Glomerular visceral epithelial cell (primary cell): ENCODE data around the gene TMEM52.
A peak's percentile ranks its signal among the peaks of the same experiment; 100 is the strongest.
"Not testable (repeated sequence)": the region's sequence is repeated elsewhere in the genome, so short reads cannot be mapped to it uniquely, and the experiment has no call there.

Experiments used
- DNase-seq: peaks from one replicate; pipeline ENCODE4 v3.0.0-alpha.2; 2016; ENCODE audit errors: extremely low spot score

Gene TMEM52

DNA sequence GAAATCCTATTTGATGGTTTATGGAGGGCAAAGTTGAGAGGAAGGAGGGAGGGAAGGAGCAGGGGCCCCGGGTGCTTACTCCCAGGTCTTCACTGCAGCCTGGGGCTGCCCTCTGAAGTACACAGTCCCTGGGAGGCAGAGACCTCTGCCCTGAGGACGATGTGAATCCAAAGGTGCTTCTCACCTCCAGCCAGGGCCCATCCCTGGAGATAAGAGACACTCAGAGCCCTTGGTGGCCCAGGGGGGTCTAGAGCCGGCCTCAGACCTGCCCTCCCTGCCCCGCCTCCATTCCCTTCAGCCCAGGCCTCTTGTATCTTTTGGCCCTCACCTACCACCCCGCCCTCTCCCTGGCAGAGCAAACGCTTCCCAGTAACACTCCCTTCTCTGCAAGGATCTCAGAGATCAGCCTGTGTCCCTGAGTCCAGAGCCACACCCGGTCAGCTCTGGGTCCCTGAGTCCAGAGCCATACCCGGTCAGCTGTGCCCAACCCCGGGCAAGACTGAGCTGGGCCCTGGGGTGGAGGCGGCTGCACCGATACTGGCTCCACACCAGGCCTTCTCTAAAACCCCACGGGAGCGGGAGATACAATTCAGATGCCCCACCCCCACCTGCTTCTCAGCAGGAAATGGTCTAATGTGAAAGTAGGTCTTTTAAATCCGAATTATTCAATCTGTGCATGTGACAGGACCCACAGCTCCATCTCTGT lies 24.6 kb downstream of the TMEM52 start:
- no peak for DNase-seq

- DNase-seq = no peak
Observed at GRCh38 chr1:1893997-1894353, 25.1 kb downstream of the TMEM52 start.

DNA sequence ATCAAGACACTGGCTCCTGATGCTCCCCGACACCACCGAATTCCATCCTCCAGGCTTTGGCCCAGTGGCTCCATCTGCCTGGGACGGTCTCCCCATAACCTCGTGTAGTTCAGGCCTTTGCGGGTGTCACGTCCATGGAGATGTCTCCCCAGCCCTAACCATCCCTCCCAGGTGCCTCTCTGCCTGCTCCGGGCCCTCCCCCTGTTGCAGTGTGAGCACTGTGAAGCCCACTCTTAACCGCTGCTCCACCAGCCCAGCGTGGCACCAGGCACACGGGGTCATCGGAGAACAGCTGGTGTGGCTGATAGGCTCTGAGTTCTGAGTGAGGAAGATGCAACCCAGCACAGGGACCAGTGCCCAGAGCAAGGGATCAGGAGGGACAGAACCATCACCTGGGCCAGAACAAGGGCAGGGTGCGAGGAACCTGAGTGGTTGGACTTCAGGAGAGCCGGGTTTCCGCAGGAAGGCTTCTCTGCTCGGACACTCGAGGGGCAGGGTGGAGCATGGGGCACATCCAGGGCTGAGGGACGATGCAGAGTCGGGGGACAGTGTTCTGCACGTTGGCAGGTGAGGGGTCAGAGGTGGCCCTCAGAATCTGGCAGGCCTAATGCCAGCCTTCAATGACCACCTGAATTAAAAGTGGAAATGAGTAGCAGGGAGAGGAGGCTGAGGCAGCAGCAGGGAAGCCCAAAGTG lies 25.6 kb downstream of the TMEM52 start:
- no peak for DNase-seq

- DNase-seq = no peak
Observed at GRCh38 chr1:1892763-1893120, 26.3 kb downstream of the TMEM52 start.

GRCh38 chr1:1892079-1892762 lies 26.9 kb downstream of the TMEM52 start:
- DNase-seq = no peak

DNA sequence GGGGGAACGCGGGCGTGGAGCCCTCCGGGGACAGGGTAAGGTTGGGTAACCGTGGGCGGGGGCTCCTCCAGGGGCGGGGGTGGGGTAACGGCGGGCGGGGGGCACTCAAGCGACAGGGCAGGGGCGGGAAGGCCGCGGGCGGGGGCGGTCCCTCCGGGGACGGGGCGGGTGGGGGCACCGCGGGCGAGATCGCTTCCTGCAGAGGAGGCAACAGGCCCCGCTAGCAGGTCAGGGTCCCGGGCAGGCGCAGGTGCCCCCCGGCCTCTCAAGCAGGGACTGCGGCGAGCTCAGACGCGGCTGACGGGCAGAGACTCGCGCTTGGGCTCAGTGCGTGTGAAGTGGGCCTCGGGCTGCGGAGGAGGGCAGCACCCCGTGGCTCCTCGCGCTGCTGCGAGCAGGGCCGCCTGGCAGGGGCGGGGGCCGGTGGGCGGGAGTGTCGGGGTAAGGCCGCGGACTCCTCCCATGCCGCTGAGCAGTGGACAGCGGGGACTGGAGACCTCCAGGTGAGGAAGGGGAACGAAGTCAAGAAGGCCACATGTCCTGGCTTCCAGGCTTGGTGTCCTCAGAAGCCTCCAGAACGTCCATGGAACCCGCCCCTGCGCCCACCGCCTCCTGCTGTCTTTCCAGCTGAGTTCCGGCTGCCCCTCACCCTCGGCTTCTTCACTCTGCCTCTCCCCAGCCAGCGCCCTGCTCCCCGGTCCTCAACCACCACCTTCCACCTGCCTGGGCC lies 27.6 kb downstream of the TMEM52 start:
- DNase-seq = peak; percentile 74

DNA sequence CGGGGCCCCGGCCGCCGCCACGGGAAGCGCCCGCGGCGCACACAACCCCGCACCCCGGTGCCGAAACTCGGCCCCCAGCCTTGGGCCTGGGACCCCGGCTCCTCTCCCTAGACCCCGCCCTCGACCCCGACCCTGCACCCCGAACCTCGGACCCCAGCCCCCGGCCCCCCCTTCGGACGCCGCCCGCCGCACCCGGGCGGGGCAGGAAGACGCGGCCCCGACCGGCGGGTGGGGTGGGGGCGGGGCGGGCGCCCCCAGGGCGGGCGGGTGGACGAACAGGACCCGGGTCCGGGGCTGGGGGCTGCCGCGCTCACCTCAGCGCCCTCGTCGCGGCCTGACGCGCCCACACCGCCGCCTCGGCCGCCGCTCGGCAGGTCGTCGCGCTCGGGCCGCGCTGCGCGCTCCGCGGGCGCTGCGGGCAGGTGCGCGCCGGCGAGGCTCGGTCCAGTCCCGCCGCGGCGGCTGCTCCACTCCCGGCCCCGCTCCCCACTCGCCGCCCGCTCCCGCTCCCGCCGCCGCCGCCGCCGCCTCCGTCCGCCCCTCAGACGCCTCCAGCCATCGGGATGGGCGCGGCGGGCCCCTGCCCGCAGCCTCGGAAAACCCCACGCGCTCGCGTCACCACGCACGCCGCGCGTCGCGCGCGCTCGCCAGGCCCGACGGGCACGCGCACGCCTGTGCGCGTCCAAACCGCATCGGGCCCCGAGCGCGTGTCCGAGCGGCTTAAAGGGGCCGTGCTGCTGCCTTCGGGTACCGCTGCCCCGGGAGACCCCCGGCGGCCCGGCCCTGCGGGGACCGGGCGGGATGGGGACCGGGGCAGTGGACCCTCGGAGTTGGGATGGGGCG lies 28.4 kb downstream of the TMEM52 start, which contains the start of gene GNB1:
Gene GNB1, minus strand, starts transcription at position 582 of the 843 bp plus-strand sequence. CDS start 65,634 bp downstream, outside the sequence.
- DNase-seq = peak; percentile 91

GRCh38 chr1:1889847-1890505 lies 29.1 kb downstream of the TMEM52 start:
- DNase-seq = peak; percentile 49

DNA sequence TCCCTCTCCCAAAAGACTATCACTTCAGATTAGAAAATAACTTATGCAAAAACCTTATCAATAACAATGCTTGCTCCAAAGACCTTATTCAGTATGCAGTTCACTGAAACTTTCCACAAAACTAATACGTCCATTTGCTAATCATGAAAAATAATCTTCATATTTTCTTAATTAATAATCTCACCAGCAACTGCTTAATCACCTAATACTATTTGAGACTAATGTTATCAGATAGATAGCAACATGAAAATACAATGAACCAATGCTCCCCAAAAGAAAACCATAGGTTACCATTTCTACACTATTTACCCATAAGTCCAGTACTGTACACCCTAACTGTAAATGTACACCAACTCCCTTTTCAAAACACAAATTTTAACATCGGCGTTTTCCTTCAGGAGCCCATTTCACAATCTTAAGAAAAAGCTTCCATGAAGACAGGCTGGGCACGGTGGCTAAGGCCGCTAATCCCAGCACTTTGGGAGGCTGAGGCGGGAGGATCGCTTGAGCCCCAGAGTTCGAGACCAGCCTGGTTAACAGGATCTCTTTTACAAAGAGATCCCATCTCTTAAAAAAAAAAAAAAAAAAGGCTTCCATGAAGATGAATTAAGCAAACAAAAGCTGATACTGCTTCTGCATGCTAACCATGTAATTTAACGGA lies 29.9 kb downstream of the TMEM52 start:
- DNase-seq = no peak

GRCh38 chr1:1883890-1884289 lies 35.2 kb downstream of the TMEM52 start:
- not testable (repeated sequence) for DNase-seq

GRCh38 chr1:1883092-1883873 lies 35.8 kb downstream of the TMEM52 start:
- peak; percentile 56 for DNase-seq

DNA sequence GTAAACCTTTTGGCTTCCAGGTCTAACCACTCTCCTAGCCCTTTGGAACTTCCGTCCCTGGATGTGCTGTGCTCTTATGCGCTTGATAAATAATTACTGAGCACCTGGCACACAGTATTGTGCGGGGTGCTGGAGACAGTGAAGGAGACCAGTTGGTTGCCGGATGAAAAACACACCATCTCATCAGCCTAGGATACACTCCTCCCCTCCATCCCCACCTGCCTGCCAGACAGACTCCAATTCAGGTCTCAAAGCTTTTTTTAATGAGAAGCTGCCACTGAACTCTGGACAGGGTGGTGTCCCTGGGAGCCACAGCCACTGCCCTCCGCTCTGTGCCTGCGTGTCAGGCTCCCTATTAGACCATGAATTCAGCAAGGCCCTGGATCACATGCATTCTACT lies 37.4 kb downstream of the TMEM52 start:
- DNase-seq = no peak

DNA sequence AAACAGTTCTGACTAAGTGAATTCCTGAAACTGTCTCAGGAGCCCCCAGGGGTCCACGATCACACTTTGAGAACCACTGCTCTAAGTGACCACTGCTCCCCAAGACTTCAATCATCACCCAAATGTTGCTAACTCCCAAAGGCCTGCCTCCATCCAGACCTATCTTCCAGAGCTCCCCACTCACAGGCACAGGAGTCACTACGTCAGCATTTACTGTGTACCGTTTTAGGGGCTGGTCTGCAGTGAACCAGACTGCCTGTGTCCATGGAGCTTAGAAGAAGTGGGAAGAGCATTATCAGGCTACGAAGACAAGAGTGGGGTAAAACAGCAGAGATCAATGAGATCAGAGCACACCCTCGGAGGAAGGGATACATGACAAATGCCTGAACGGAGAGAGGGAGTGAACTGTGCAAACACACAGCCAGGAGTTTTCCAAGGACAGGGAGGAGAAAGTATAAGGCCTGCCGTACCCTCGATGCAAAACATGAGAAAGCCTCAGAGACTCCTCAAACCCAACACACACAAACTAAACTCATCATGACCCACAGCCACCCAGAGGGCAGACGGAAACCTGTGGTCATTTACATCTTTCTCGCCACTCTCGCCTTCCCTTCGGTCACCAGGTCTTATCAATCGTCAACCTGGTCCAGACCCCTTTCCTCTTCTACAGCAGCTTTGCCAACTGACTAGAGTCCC lies 38.3 kb downstream of the TMEM52 start:
- DNase-seq = no peak

DNA sequence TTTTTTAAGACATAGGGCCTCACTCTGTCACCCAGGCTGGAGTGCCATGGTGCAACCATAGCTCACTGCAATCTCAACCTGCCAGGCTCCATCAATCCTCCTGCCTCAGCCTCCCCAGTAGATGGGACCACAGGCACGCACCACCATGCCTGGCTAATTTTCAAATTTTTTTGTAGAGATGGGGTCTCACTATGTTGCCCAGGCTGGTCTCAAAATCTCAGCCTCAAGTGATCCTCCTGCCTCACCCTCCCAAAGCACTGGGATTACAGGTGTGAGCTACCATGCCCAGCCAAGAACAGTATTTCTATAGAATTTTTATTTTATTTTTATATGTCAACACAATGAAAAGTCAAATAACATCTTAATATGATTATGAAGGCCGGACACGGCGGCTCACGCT lies 39.1 kb downstream of the TMEM52 start:
- DNase-seq = no peak

GRCh38 chr1:1877865-1878436 lies 41.1 kb downstream of the TMEM52 start:
- no peak for DNase-seq

DNA sequence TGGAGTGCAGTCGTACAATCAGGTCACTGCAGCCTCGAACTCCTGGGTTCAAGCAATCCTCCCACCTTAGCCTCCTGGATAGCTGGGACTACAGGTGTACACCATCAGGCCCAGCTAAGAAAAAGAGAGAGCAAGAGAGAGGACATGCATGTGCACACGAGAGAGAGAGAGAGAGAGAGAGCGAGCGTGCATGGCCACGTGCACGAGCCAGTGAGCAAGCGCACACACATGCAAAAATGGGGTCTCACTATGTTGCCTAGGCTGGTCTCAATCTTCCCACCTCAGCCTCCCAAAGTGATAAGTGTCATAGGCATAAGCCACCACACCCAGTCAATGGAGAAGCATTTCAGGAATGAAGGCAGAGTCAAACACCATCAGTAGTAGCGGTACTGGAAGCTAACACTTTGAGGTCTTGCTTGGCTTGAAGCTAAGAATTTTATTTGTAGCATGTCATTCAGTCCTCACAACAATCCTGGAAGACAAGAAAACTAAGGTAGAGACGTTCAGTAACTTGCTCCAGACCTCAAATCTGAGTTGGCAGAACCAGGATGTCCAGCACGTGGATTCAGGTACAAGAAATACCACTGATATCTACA lies 42.6 kb downstream of the TMEM52 start:
- DNase-seq = peak; percentile 33

DNA sequence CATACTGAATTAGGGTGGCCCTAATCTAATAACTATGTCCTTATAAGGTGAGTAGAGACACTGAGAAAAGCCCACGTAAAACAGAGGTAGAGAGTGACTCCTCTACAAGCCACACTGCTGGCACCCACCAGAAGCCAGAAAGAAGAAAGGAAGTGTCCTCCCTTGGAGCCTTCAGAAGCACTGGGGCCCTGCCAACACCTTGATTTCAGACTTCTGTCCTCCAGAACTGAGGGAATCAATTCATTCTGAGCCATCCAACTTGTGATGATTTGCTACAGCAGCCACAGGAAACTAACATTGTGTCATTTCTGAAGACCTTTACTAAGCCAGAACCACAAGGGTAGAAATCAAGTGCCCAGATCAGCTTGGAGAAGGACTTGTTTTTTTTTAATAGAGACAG lies 43.1 kb downstream of the TMEM52 start:
- DNase-seq = no peak

DNA sequence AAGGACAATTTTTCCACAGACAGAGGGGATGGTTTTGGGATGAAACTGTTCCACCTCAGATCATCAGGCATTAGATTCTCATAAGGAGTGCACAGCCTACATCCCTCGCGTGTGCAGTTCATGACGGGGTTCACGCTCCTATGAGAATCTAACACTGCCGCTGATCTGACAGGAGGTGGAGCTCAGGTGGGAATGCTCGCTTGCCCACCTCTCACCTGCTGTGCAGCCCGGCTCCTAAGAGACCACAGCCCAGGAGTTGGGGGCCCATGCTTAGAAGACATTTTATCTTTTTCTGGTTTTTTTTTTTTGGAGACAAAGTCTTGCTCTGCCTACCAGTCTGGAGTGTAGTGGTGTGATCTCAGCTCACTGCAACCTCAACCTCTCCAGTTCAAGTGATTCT lies 44.2 kb downstream of the TMEM52 start:
- DNase-seq = no peak
